Measurements from ENCODE around the gene NPL.

NPL gene

GRCh38 chr1:182802006-182802803 is 12.6 kb downstream of the NPL start:
- TF ChIP-seq CREB5 (CRISPR knock-in tag; IDR thresholded peaks at IDR 0.05; ENCODE audit: low read depth) (no peak), CSRNP3 (CRISPR knock-in tag; IDR thresholded peaks at IDR 0.05) (no peak), ZNF8 (CRISPR knock-in tag; IDR thresholded peaks at IDR 0.05) (no peak), TOX (CRISPR knock-in tag; IDR thresholded peaks at IDR 0.05; ENCODE audit: borderline replicate concordance) (no peak), PATZ1 (CRISPR knock-in tag; IDR thresholded peaks at IDR 0.05; ENCODE audit: borderline replicate concordance) (no peak), ZC3H10 (CRISPR knock-in tag; IDR thresholded peaks at IDR 0.05) (no peak), ZFP3 (CRISPR knock-in tag; IDR thresholded peaks at IDR 0.05) (no peak), OSR1 (CRISPR knock-in tag; IDR thresholded peaks at IDR 0.05) (no peak), TSHZ2 (CRISPR knock-in tag; IDR thresholded peaks at IDR 0.05) (no peak)
- no peak for ATAC-seq

- TF ChIP-seq TCF4 (CRISPR knock-in tag; IDR thresholded peaks at IDR 0.05; ENCODE audit: borderline replicate concordance): no peak
- TF ChIP-seq ZFP3 (CRISPR knock-in tag; IDR thresholded peaks at IDR 0.05): no peak
- no peak for TF ChIP-seq CREB5 (CRISPR knock-in tag; IDR thresholded peaks at IDR 0.05; ENCODE audit: low read depth)
- TF ChIP-seq CSDC2 (CRISPR knock-in tag; IDR thresholded peaks at IDR 0.05): no peak
- TF ChIP-seq PATZ1 (CRISPR knock-in tag; IDR thresholded peaks at IDR 0.05; ENCODE audit: borderline replicate concordance): no peak
- TF ChIP-seq ZNF70 (CRISPR knock-in tag; IDR thresholded peaks at IDR 0.05): no peak
- TF ChIP-seq ARNTL (CRISPR knock-in tag; IDR thresholded peaks at IDR 0.05; ENCODE audit: borderline replicate concordance, low read depth): no peak
- TF ChIP-seq ESRRG (CRISPR knock-in tag; IDR thresholded peaks at IDR 0.05): no peak
- TF ChIP-seq POU6F1 (CRISPR knock-in tag; IDR thresholded peaks at IDR 0.05; ENCODE audit: borderline replicate concordance, low read depth): no peak
- TF ChIP-seq ZNF8 (CRISPR knock-in tag; IDR thresholded peaks at IDR 0.05): no peak
- no peak for TF ChIP-seq TOX (CRISPR knock-in tag; IDR thresholded peaks at IDR 0.05; ENCODE audit: borderline replicate concordance)
- no peak for TF ChIP-seq GLIS3 (CRISPR knock-in tag; IDR thresholded peaks at IDR 0.05)
- no peak for TF ChIP-seq ZC3H10 (CRISPR knock-in tag; IDR thresholded peaks at IDR 0.05)
- no peak for TF ChIP-seq BACH2 (CRISPR knock-in tag; IDR thresholded peaks at IDR 0.05; ENCODE audit: borderline replicate concordance)
- no peak for TF ChIP-seq TSHZ2 (CRISPR knock-in tag; IDR thresholded peaks at IDR 0.05)
Measured at GRCh38 chr1:182803846-182804245, 14.3 kb downstream of the NPL start.

More at GRCh38 chr1:182803846-182804245, 14.3 kb downstream of the NPL start:
- no peak for ATAC-seq
